Upper lobe of left lung (tissue), 4 donors: ENCODE measurements around the gene KCTD17.

Experiments used
- POLR2A ChIP-seq, 4 donors: fragments of 450-650 bp; IDR thresholded peaks; one replicate each; pipeline ENCODE4 v1.5.1; 2016 to 2017; ENCODE audit warnings: antibody characterized with exemption in 4 of 4, mild to moderate bottlenecking in 2 of 4
- TF ChIP-seq, protein P1 (sequence below), 6 experiments: fragments of 450-650 bp in 4 of 6; fragments of 200-600 bp in 2 of 6; sonication (generic) in 2 of 6; IDR thresholded peaks; one replicate each; pipeline ENCODE4 v1.5.1; 2016 to 2019; ENCODE audit warnings: antibody characterized with exemption in 6 of 6

DNA sequence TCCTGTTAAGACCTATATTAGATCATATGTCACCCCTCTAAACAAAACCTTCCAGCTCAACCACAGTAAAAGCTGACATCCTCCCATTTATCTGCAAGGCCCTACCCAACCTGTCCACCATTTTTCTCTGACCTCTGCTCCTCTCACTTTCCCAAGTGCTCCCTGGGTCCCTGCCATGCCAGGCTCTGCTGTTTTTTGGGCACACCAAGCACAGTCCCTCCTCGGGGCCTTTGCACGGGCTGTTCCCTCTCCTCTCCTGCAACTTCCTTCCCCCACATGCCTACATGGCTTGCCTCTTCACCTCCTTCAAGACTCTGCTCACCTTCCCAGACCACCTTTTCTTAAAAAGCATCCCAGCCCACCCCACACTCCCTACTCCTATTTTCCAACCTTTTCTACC, 42.1 kb upstream of the KCTD17 start:
- no peak for TF ChIP-seq POLR2A (IDR thresholded peaks at IDR 0.05)
- TF ChIP-seq, protein P1, sequence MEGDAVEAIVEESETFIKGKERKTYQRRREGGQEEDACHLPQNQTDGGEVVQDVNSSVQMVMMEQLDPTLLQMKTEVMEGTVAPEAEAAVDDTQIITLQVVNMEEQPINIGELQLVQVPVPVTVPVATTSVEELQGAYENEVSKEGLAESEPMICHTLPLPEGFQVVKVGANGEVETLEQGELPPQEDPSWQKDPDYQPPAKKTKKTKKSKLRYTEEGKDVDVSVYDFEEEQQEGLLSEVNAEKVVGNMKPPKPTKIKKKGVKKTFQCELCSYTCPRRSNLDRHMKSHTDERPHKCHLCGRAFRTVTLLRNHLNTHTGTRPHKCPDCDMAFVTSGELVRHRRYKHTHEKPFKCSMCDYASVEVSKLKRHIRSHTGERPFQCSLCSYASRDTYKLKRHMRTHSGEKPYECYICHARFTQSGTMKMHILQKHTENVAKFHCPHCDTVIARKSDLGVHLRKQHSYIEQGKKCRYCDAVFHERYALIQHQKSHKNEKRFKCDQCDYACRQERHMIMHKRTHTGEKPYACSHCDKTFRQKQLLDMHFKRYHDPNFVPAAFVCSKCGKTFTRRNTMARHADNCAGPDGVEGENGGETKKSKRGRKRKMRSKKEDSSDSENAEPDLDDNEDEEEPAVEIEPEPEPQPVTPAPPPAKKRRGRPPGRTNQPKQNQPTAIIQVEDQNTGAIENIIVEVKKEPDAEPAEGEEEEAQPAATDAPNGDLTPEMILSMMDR (IDR thresholded peaks at IDR 0.05) = no peak
